ENCODE measurements around the gene CWH43. TPM values are rescaled to one million over a fixed set of nuclear protein-coding genes. Genes with fewer than 3 reads are reported as not detected.

Gene CWH43
- total and polyA plus RNA-seq, 2 of the 13 experiments (the other 11 are each of a cell fraction or from before 2014, with no cell fraction given) = not detected

DNA sequence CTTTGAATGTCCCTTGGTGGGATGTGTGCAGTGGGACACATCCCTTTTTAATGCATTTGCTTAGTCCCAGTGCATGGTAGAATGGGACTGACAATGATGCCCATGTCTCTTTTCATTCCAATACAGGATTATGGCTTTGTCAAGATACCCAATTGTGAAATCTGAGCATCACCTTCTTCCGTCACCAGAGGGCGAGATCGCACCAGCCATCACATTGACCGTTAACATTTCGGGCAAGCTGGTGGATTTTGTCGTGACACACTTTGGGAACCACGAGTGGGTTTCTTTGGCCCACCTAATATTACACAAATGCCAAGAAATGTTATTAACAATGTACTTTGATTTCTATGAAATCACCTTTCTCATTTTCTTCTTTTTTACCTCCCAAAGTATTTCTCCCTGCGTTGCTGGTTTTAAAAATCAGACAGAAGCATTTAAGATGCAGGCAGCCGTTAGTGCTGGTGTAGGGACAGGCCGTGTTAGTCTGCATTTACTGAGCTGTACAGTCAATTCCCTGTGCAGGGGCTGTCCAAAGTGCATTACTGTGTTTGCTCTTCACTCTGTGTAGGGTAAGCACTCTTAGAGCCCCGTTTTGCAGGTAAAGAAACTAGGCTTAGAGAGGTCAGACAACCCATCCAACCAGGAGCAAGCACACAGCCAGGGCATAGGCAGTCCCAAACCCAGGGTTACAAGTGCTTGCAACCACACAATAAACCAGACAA lies 46.5 kb downstream of the CWH43 start:
- in situ Hi-C loops (cut with HindIII; ENCODE audit: extremely low pct_ligation_motif_present, low pct_unique_long_range_greater_than_20kb) = no loop called here
- no peak overlapping the region for H3K9ac ChIP-seq (ENCODE audit: insufficient read depth, low read depth, low read length)
- ATAC-seq (peak; percentile 99), FAIRE-seq (peak; percentile 68), DNase-seq (ENCODE audit: low spot score) (peak; percentile 31)
- no peak overlapping the region for H2AFZ ChIP-seq (ENCODE audit: low read length)
- no peaks in the 10 kb centered on the region for H3K79me2 ChIP-seq (ENCODE audit: insufficient read depth, low read length)
- peaks cover 12% of the 10 kb centered on the region for H3K4me1 ChIP-seq (ENCODE audit: insufficient read depth, low read length)
- peak overlapping the region; percentile 48 for H3K4me2 ChIP-seq (ENCODE audit: low read depth, low read length)
- H3K9me3 ChIP-seq (ENCODE audit: low read length) = no peaks in the 10 kb centered on the region
- H3K27me3 ChIP-seq (ENCODE audit: control insufficient read depth in 1 of 2, insufficient read depth in 2 of 2, low read length in 2 of 2) = no peaks in the 10 kb centered on the region
- no peaks in the 10 kb centered on the region for H4K20me1 ChIP-seq (ENCODE audit: insufficient read depth, low read length)
- H3K4me3 ChIP-seq (replicated peaks in 1 of 3; ENCODE audit: insufficient read depth in 1 of 3, low read depth in 2 of 3, low read length in 3 of 3) = peak overlapping the region in 1 of 3 experiments; percentile 11; a peak in 1 of 6 replicates
- no TSS peak for BruUV-seq (replicated peaks)
- ChIA-PET POLR2A (no interaction called here), CTCF (ENCODE audit: low intra/inter-chr PET ratio, low total read pairs) (no interaction called here)
- no peaks in the 10 kb centered on the region for H3K36me3 ChIP-seq (replicated peaks in 1 of 2; ENCODE audit: control insufficient read depth in 1 of 2, insufficient read depth in 2 of 2, low read length in 2 of 2)
- no peak overlapping the region for H3K27ac ChIP-seq (ENCODE audit: extremely low read length, insufficient read depth, low read length)
- 0% methylated on average over 9 of the region's 11 CpGs for WGBS (ENCODE audit: low lambda C conversion rate)
- intact Hi-C loops (cut with micrococcal nuclease; ENCODE audit: unreplicated experiment) = no loop called here
- TF ChIP-seq, protein P1, sequence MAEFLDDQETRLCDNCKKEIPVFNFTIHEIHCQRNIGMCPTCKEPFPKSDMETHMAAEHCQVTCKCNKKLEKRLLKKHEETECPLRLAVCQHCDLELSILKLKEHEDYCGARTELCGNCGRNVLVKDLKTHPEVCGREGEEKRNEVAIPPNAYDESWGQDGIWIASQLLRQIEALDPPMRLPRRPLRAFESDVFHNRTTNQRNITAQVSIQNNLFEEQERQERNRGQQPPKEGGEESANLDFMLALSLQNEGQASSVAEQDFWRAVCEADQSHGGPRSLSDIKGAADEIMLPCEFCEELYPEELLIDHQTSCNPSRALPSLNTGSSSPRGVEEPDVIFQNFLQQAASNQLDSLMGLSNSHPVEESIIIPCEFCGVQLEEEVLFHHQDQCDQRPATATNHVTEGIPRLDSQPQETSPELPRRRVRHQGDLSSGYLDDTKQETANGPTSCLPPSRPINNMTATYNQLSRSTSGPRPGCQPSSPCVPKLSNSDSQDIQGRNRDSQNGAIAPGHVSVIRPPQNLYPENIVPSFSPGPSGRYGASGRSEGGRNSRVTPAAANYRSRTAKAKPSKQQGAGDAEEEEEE (CRISPR knock-in tag; IDR thresholded peaks at IDR 0.05; ENCODE audit: borderline replicate concordance) = no peak
- TF ChIP-seq, protein P2, sequence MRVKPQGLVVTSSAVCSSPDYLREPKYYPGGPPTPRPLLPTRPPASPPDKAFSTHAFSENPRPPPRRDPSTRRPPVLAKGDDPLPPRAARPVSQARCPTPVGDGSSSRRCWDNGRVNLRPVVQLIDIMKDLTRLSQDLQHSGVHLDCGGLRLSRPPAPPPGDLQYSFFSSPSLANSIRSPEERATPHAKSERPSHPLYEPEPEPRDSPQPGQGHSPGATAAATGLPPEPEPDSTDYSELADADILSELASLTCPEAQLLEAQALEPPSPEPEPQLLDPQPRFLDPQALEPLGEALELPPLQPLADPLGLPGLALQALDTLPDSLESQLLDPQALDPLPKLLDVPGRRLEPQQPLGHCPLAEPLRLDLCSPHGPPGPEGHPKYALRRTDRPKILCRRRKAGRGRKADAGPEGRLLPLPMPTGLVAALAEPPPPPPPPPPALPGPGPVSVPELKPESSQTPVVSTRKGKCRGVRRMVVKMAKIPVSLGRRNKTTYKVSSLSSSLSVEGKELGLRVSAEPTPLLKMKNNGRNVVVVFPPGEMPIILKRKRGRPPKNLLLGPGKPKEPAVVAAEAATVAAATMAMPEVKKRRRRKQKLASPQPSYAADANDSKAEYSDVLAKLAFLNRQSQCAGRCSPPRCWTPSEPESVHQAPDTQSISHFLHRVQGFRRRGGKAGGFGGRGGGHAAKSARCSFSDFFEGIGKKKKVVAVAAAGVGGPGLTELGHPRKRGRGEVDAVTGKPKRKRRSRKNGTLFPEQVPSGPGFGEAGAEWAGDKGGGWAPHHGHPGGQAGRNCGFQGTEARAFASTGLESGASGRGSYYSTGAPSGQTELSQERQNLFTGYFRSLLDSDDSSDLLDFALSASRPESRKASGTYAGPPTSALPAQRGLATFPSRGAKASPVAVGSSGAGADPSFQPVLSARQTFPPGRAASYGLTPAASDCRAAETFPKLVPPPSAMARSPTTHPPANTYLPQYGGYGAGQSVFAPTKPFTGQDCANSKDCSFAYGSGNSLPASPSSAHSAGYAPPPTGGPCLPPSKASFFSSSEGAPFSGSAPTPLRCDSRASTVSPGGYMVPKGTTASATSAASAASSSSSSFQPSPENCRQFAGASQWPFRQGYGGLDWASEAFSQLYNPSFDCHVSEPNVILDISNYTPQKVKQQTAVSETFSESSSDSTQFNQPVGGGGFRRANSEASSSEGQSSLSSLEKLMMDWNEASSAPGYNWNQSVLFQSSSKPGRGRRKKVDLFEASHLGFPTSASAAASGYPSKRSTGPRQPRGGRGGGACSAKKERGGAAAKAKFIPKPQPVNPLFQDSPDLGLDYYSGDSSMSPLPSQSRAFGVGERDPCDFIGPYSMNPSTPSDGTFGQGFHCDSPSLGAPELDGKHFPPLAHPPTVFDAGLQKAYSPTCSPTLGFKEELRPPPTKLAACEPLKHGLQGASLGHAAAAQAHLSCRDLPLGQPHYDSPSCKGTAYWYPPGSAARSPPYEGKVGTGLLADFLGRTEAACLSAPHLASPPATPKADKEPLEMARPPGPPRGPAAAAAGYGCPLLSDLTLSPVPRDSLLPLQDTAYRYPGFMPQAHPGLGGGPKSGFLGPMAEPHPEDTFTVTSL (CRISPR knock-in tag; IDR thresholded peaks at IDR 0.05; ENCODE audit: borderline replicate concordance) = peak; percentile 26; the same call in 1 of the 2 replicates
- TF ChIP-seq, protein P3, sequence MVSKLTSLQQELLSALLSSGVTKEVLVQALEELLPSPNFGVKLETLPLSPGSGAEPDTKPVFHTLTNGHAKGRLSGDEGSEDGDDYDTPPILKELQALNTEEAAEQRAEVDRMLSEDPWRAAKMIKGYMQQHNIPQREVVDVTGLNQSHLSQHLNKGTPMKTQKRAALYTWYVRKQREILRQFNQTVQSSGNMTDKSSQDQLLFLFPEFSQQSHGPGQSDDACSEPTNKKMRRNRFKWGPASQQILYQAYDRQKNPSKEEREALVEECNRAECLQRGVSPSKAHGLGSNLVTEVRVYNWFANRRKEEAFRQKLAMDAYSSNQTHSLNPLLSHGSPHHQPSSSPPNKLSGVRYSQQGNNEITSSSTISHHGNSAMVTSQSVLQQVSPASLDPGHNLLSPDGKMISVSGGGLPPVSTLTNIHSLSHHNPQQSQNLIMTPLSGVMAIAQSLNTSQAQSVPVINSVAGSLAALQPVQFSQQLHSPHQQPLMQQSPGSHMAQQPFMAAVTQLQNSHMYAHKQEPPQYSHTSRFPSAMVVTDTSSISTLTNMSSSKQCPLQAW (CRISPR knock-in tag; IDR thresholded peaks at IDR 0.05) = no peak
- TF ChIP-seq FOXA3 (CRISPR knock-in tag; IDR thresholded peaks at IDR 0.05) = no peak
- peak; percentile 61 for TF ChIP-seq SMC3 (IDR thresholded peaks at IDR 0.05; ENCODE audit: low read length)
- no peak for TF ChIP-seq ZNF383 (CRISPR knock-in tag; IDR thresholded peaks at IDR 0.05; ENCODE audit: borderline replicate concordance)
- no peak for TF ChIP-seq ZNF761 (CRISPR knock-in tag; conservative IDR thresholded peaks at IDR 0.05)
- TF ChIP-seq YY1 (IDR thresholded peaks at IDR 0.05; ENCODE audit: insufficient read depth, insufficient replicate concordance, low read depth, low read length) = no peak
- TF ChIP-seq ZBTB21 (CRISPR knock-in tag; IDR thresholded peaks at IDR 0.05) = no peak
- no peak for TF ChIP-seq ZFP37 (CRISPR knock-in tag; IDR thresholded peaks at IDR 0.05; ENCODE audit: borderline replicate concordance)
- no peak for TF ChIP-seq JUN (CRISPR knock-in tag; IDR thresholded peaks at IDR 0.05)
- TF ChIP-seq FOSL1 (CRISPR knock-in tag; IDR thresholded peaks at IDR 0.05; ENCODE audit: borderline replicate concordance) = no peak
- TF ChIP-seq, protein P4, sequence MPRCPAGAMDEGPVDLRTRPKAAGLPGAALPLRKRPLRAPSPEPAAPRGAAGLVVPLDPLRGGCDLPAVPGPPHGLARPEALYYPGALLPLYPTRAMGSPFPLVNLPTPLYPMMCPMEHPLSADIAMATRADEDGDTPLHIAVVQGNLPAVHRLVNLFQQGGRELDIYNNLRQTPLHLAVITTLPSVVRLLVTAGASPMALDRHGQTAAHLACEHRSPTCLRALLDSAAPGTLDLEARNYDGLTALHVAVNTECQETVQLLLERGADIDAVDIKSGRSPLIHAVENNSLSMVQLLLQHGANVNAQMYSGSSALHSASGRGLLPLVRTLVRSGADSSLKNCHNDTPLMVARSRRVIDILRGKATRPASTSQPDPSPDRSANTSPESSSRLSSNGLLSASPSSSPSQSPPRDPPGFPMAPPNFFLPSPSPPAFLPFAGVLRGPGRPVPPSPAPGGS (CRISPR knock-in tag; IDR thresholded peaks at IDR 0.05) = no peak
- no peak for TF ChIP-seq ZSCAN22 (CRISPR knock-in tag; IDR thresholded peaks at IDR 0.05)

Data from HepG2 (cell line).